ENCODE measurements around the gene RHOH. TPM values are rescaled to one million over a fixed set of nuclear protein-coding genes. Genes with fewer than 3 reads are reported as not detected.

The RHOH gene
- total and polyA plus RNA-seq, 9 of the 15 experiments (the other 6 are each of a cell fraction or from before 2014, with no cell fraction given), result 14.3 to 37.7 (median 23.2) TPM

GRCh38 chr4:40243386-40243948 is 46.6 kb downstream of the RHOH start (continued):
- TF ChIP-seq SNRNP70 (optimal IDR thresholded peaks at IDR 0.05; ENCODE audit: low read depth, low read length), result no peak
- TF ChIP-seq, protein P1, sequence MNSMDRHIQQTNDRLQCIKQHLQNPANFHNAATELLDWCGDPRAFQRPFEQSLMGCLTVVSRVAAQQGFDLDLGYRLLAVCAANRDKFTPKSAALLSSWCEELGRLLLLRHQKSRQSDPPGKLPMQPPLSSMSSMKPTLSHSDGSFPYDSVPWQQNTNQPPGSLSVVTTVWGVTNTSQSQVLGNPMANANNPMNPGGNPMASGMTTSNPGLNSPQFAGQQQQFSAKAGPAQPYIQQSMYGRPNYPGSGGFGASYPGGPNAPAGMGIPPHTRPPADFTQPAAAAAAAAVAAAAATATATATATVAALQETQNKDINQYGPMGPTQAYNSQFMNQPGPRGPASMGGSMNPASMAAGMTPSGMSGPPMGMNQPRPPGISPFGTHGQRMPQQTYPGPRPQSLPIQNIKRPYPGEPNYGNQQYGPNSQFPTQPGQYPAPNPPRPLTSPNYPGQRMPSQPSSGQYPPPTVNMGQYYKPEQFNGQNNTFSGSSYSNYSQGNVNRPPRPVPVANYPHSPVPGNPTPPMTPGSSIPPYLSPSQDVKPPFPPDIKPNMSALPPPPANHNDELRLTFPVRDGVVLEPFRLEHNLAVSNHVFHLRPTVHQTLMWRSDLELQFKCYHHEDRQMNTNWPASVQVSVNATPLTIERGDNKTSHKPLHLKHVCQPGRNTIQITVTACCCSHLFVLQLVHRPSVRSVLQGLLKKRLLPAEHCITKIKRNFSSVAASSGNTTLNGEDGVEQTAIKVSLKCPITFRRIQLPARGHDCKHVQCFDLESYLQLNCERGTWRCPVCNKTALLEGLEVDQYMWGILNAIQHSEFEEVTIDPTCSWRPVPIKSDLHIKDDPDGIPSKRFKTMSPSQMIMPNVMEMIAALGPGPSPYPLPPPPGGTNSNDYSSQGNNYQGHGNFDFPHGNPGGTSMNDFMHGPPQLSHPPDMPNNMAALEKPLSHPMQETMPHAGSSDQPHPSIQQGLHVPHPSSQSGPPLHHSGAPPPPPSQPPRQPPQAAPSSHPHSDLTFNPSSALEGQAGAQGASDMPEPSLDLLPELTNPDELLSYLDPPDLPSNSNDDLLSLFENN (IDR thresholded peaks at IDR 0.05; ENCODE audit: low read depth in 2 of 2, low read length in 2 of 2), result no peak
- no peak for TF ChIP-seq E4F1 (CRISPR knock-in tag; IDR thresholded peaks at IDR 0.05; ENCODE audit: borderline replicate concordance)
- no peak for TF ChIP-seq ZNF764 (CRISPR knock-in tag; IDR thresholded peaks at IDR 0.05; ENCODE audit: low read depth)
- TF ChIP-seq POU5F1 (IDR thresholded peaks at IDR 0.05; ENCODE audit: borderline replicate concordance, low read depth, low read length, partially characterized antibody), result no peak
- TF ChIP-seq CSDE1 (IDR thresholded peaks at IDR 0.05), result no peak
- TF ChIP-seq U2AF1 (optimal IDR thresholded peaks at IDR 0.05; ENCODE audit: low read depth, low read length), result no peak
- no peak for TF ChIP-seq PHF8 (IDR thresholded peaks at IDR 0.05; ENCODE audit: borderline replicate concordance, low read length)

Data from K562 (cell line).